HepG2 (cell line): Measurements from ENCODE around the gene CD9.

Source experiments
- CREB1 ChIP-seq, 2 experiments: fragments of 450-650 bp in 1 of 2; IDR thresholded peaks; 2 replicates each; pipeline ENCODE4 v1.6.1; 2016 to 2017; ENCODE audit warnings: control low read depth in 1 of 2, mild to moderate bottlenecking in 1 of 2, missing compliant biosample characterization in 1 of 2, missing genetic modification characterization in 1 of 2
- CTCF ChIP-seq: sonication (generic); formaldehyde crosslinking; IDR thresholded peaks from 2 replicates; pipeline ENCODE4 v1.5.0; 2020; ENCODE audit warnings: mild to moderate bottlenecking, missing genetic modification reagents, moderate library complexity
- EZH2 ChIP-seq: conservative IDR thresholded peaks from 2 replicates; pipeline ENCODE4 v1.6.1; 2012; ENCODE audit warnings: mild to moderate bottlenecking, low read depth, low read length, moderate library complexity
- FOXO4 ChIP-seq: sonication (generic); formaldehyde crosslinking; conservative IDR thresholded peaks from 2 replicates; pipeline ENCODE4 v1.8.1; 2023; ENCODE audit warnings: missing genetic modification reagents
- FOXP4 ChIP-seq: sonication (generic); formaldehyde crosslinking; IDR thresholded peaks from 2 replicates; pipeline ENCODE4 v1.4.0; 2020; ENCODE audit warnings: missing genetic modification reagents
- MYNN ChIP-seq: sonication (generic); formaldehyde crosslinking; IDR thresholded peaks from 2 replicates; pipeline ENCODE4 v1.4.0; 2020; ENCODE audit warnings: mild to moderate bottlenecking, low read depth, missing genetic modification reagents
- NFE2 ChIP-seq: sonication (generic); formaldehyde crosslinking; IDR thresholded peaks from 2 replicates; pipeline ENCODE4 v1.4.0; 2020; ENCODE audit warnings: missing genetic modification reagents
- NONO ChIP-seq, 2 experiments: fragments of 450-650 bp in 1 of 2; sonication (generic) in 1 of 2; formaldehyde crosslinking in 1 of 2; IDR thresholded peaks in 1 of 2; conservative IDR thresholded peaks in 1 of 2; 2 replicates each; pipeline versions ENCODE4 v1.6.1 to v1.8.0; 2017 to 2022; ENCODE audit warnings: mild to moderate bottlenecking in 1 of 2, missing genetic modification reagents in 1 of 2, moderate library complexity in 1 of 2
- POLR2A ChIP-seq, 2 experiments: IDR thresholded peaks; 2 replicates each; pipeline ENCODE4 v1.6.1; 2011; ENCODE audit warnings: low read depth in 2 of 2, low read length in 2 of 2, mild to moderate bottlenecking in 1 of 2, moderate library complexity in 1 of 2; ENCODE audit not compliant: insufficient read depth in 1 of 2
- SIN3A ChIP-seq: IDR thresholded peaks from 2 replicates; pipeline ENCODE4 v1.6.1; 2011; ENCODE audit warnings: low read depth, mild to moderate bottlenecking, control low read depth, low read length, borderline replicate concordance
- SMAD3 ChIP-seq: sonication (generic); formaldehyde crosslinking; IDR thresholded peaks from 2 replicates; pipeline ENCODE4 v1.4.0; 2020; ENCODE audit warnings: missing genetic modification reagents
- SUZ12 ChIP-seq: fragments of 150-350 bp; IDR thresholded peaks from 2 replicates; pipeline ENCODE4 v1.6.1; 2014; ENCODE audit warnings: low read depth, low read length
- TF ChIP-seq, protein P1 (sequence below): IDR thresholded peaks from 2 replicates; pipeline ENCODE4 v1.6.1; 2016; ENCODE audit warnings: low read depth, control low read depth
- TF ChIP-seq, protein P2 (sequence below): sonication (generic); formaldehyde crosslinking; IDR thresholded peaks from 2 replicates; pipeline ENCODE4 v1.4.0; 2020; ENCODE audit warnings: mild to moderate bottlenecking, missing genetic modification reagents

GRCh38 chr12:6172086-6172485 is 28.1 kb upstream of the CD9 start:
- TF ChIP-seq CTCF (CRISPR knock-in tag) (no peak), SMAD3 (CRISPR knock-in tag) (no peak), MYNN (CRISPR knock-in tag) (no peak), POLR2A (IDR thresholded peaks at IDR 0.05; ENCODE audit: insufficient read depth in 1 of 2, low read depth in 2 of 2, low read length in 2 of 2) (no peak), CREB1 (IDR thresholded peaks at IDR 0.05) (no peak), CREB1 (CRISPR knock-in tag; IDR thresholded peaks at IDR 0.05) (no peak), NFE2 (CRISPR knock-in tag) (no peak), SIN3A (no peak), NONO (IDR thresholded peaks at IDR 0.05) (no peak), NONO (CRISPR knock-in tag; conservative IDR thresholded peaks at IDR 0.05) (no peak), SUZ12 (no peak), EZH2 (no peak), FOXO4 (no peak), FOXP4 (no peak)
- TF ChIP-seq, protein P1, sequence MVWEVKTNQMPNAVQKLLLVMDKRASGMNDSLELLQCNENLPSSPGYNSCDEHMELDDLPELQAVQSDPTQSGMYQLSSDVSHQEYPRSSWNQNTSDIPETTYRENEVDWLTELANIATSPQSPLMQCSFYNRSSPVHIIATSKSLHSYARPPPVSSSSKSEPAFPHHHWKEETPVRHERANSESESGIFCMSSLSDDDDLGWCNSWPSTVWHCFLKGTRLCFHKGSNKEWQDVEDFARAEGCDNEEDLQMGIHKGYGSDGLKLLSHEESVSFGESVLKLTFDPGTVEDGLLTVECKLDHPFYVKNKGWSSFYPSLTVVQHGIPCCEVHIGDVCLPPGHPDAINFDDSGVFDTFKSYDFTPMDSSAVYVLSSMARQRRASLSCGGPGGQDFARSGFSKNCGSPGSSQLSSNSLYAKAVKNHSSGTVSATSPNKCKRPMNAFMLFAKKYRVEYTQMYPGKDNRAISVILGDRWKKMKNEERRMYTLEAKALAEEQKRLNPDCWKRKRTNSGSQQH (CRISPR knock-in tag) = no peak
- TF ChIP-seq, protein P2, sequence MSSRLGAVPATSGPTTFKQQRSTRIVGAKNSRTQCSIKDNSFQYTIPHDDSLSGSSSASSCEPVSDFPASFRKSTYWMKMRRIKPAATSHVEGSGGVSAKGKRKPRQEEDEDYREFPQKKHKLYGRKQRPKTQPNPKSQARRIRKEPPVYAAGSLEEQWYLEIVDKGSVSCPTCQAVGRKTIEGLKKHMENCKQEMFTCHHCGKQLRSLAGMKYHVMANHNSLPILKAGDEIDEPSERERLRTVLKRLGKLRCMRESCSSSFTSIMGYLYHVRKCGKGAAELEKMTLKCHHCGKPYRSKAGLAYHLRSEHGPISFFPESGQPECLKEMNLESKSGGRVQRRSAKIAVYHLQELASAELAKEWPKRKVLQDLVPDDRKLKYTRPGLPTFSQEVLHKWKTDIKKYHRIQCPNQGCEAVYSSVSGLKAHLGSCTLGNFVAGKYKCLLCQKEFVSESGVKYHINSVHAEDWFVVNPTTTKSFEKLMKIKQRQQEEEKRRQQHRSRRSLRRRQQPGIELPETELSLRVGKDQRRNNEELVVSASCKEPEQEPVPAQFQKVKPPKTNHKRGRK = no peak
